ENCODE data around the gene CDHR5. TPM values are rescaled to one million over a fixed set of nuclear protein-coding genes. Genes with fewer than 3 reads are reported as not detected.
A peak's percentile ranks its signal among the peaks of the same experiment; 100 is the strongest.

Gene CDHR5
- total and polyA plus RNA-seq, 9 of the 15 experiments (the other 6 are each of a cell fraction or from before 2014, with no cell fraction given) = 0.16 TPM; not detected in 8

DNA sequence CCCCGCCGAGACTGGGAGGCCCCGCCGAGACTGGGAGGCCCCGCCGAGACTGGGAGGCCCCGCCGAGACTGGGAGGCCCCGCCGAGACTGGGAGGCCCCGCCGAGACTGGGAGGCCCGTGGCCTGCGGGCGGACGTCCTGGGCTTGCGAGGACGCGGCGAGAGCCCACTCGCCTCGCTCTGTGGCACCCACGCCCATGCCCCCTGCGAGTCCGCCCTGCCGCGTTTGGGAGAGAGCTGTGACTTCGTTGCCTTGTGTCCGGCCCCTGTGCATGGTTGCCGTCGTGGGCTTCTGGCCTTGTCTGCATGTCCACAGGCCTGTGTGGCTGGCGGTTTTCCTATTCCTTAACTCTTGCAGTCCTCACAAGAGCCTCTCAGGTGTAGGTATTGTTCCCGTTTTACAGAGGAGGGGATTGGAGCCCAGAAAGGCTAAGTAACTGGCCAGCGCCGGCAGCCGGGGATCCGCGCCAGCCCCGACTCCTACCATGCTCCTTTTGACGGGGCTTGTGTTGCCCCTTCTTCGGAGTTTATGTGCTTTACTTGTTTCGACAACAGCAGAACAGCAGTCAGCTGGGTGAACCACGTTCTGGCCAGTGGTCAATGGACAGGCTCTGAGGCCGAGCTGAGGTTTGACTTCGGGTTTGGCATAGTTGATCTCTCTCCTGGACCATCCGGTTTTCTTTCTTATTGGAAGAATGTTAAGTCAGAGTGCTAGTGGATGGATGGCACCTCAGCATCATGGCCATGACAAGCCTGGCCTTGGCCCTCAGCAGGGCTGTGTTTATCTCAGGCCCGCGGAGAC lies 47.7 kb downstream of the CDHR5 start (continued):
- TF ChIP-seq, protein P1, sequence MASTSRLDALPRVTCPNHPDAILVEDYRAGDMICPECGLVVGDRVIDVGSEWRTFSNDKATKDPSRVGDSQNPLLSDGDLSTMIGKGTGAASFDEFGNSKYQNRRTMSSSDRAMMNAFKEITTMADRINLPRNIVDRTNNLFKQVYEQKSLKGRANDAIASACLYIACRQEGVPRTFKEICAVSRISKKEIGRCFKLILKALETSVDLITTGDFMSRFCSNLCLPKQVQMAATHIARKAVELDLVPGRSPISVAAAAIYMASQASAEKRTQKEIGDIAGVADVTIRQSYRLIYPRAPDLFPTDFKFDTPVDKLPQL (IDR thresholded peaks at IDR 0.05; ENCODE audit: extremely low read depth, insufficient read length) = no peak
- no peak for TF ChIP-seq FOXJ2 (tag; IDR thresholded peaks at IDR 0.05)
- TF ChIP-seq RB1 (IDR thresholded peaks at IDR 0.05; ENCODE audit: low read depth) = no peak
- TF ChIP-seq, protein P2, sequence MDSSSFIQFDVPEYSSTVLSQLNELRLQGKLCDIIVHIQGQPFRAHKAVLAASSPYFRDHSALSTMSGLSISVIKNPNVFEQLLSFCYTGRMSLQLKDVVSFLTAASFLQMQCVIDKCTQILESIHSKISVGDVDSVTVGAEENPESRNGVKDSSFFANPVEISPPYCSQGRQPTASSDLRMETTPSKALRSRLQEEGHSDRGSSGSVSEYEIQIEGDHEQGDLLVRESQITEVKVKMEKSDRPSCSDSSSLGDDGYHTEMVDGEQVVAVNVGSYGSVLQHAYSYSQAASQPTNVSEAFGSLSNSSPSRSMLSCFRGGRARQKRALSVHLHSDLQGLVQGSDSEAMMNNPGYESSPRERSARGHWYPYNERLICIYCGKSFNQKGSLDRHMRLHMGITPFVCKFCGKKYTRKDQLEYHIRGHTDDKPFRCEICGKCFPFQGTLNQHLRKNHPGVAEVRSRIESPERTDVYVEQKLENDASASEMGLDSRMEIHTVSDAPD (CRISPR knock-in tag; IDR thresholded peaks at IDR 0.05) = no peak
- no peak for TF ChIP-seq BRD9 (IDR thresholded peaks at IDR 0.05; ENCODE audit: low read depth, partially characterized antibody)
- TF ChIP-seq FOXM1 (IDR thresholded peaks at IDR 0.05; ENCODE audit: low read depth) = no peak
- no peak for TF ChIP-seq FOXM1 (CRISPR knock-in tag; IDR thresholded peaks at IDR 0.05; ENCODE audit: low read depth)
- 0 out of 2 replicates have a peak, but pooled peaks have one; percentile 9 for TF ChIP-seq ZNF263 (CRISPR knock-in tag; IDR thresholded peaks at IDR 0.05; ENCODE audit: borderline replicate concordance)
- no peak for TF ChIP-seq GTF2F1 (IDR thresholded peaks at IDR 0.05; ENCODE audit: low read depth, low read length)
- TF ChIP-seq ZNF707 (CRISPR knock-in tag; conservative IDR thresholded peaks at IDR 0.05) = no peak
- TF ChIP-seq ZNF133 (CRISPR knock-in tag; IDR thresholded peaks at IDR 0.05) = no peak
- TF ChIP-seq E2F3 (CRISPR knock-in tag; IDR thresholded peaks at IDR 0.05) = no peak
- TF ChIP-seq CCAR2 (IDR thresholded peaks at IDR 0.05; ENCODE audit: low read depth, low read length) = no peak
- TF ChIP-seq TSC22D4 (tag; IDR thresholded peaks at IDR 0.05) = no peak
- TF ChIP-seq, protein P3, sequence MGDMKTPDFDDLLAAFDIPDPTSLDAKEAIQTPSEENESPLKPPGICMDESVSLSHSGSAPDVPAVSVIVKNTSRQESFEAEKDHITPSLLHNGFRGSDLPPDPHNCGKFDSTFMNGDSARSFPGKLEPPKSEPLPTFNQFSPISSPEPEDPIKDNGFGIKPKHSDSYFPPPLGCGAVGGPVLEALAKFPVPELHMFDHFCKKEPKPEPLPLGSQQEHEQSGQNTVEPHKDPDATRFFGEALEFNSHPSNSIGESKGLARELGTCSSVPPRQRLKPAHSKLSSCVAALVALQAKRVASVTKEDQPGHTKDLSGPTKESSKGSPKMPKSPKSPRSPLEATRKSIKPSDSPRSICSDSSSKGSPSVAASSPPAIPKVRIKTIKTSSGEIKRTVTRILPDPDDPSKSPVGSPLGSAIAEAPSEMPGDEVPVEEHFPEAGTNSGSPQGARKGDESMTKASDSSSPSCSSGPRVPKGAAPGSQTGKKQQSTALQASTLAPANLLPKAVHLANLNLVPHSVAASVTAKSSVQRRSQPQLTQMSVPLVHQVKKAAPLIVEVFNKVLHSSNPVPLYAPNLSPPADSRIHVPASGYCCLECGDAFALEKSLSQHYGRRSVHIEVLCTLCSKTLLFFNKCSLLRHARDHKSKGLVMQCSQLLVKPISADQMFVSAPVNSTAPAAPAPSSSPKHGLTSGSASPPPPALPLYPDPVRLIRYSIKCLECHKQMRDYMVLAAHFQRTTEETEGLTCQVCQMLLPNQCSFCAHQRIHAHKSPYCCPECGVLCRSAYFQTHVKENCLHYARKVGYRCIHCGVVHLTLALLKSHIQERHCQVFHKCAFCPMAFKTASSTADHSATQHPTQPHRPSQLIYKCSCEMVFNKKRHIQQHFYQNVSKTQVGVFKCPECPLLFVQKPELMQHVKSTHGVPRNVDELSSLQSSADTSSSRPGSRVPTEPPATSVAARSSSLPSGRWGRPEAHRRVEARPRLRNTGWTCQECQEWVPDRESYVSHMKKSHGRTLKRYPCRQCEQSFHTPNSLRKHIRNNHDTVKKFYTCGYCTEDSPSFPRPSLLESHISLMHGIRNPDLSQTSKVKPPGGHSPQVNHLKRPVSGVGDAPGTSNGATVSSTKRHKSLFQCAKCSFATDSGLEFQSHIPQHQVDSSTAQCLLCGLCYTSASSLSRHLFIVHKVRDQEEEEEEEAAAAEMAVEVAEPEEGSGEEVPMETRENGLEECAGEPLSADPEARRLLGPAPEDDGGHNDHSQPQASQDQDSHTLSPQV (IDR thresholded peaks at IDR 0.05) = no peak
- TF ChIP-seq SRSF9 (IDR thresholded peaks at IDR 0.05; ENCODE audit: borderline replicate concordance, low read depth, low read length) = no peak
- no peak for TF ChIP-seq CBX8 (IDR thresholded peaks at IDR 0.05; ENCODE audit: borderline replicate concordance, extremely low read depth, low read depth, low read length, poor library complexity, severe bottlenecking)
- TF ChIP-seq, protein P4, sequence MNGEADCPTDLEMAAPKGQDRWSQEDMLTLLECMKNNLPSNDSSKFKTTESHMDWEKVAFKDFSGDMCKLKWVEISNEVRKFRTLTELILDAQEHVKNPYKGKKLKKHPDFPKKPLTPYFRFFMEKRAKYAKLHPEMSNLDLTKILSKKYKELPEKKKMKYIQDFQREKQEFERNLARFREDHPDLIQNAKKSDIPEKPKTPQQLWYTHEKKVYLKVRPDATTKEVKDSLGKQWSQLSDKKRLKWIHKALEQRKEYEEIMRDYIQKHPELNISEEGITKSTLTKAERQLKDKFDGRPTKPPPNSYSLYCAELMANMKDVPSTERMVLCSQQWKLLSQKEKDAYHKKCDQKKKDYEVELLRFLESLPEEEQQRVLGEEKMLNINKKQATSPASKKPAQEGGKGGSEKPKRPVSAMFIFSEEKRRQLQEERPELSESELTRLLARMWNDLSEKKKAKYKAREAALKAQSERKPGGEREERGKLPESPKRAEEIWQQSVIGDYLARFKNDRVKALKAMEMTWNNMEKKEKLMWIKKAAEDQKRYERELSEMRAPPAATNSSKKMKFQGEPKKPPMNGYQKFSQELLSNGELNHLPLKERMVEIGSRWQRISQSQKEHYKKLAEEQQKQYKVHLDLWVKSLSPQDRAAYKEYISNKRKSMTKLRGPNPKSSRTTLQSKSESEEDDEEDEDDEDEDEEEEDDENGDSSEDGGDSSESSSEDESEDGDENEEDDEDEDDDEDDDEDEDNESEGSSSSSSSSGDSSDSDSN (IDR thresholded peaks at IDR 0.05; ENCODE audit: borderline replicate concordance in 1 of 2, low read depth in 2 of 2, low read length in 2 of 2) = no peak
- no peak for TF ChIP-seq ZFPM2 (CRISPR knock-in tag; IDR thresholded peaks at IDR 0.05)
